HCT116 (cell line): ENCODE results near the gene NECAB3. TPM values are rescaled to one million over a fixed set of nuclear protein-coding genes. Genes with fewer than 3 reads are reported as not detected.

Experiments
- ATAC-seq: fragments of 200-7000 bp; cut with Tn5 transposase; 2 replicates; pipeline ENCODE4 v1.9.1; 2020; ENCODE audit warnings: mild to moderate bottlenecking, moderate library complexity
- BruUV-seq: library from RNA; stranded (reverse); fragments of 400-500 nt; replicated peaks from 2 replicates; lab custom pipeline; 2021; lab: Mats Ljungman, UMichigan
- CTCF ChIA-PET: fragments of 300-600 bp; sonication (Branson Sonifier 250); formaldehyde crosslinking; loops from one replicate; lab custom pipeline; 2021; ENCODE audit warnings: antibody characterized with exemption; lab: Charles Lee
- POLR2A ChIA-PET: fragments of 300-600, 350-600 bp; sonication (Branson Sonifier 250); formaldehyde crosslinking; loops from one replicate; lab custom pipeline; 2021; ENCODE audit warnings: antibody characterized with exemption; lab: Charles Lee
- RAD21 ChIA-PET, 2 experiments: fragments of 300-600 bp; sonication (Branson Sonifier 250); formaldehyde crosslinking; loops; one replicate each; lab custom pipeline; 2023; ENCODE audit warnings: low total read pairs in 2 of 2; ENCODE audit not compliant: uncharacterized antibody in 2 of 2, unreplicated experiment in 2 of 2, low non-redundant PET in 1 of 2; lab: Charles Lee
- DNase-seq: peaks from one replicate; pipeline ENCODE4 v3.0.0-alpha.2; 2010; ENCODE audit warnings: low read depth, low spot score
- H2AFZ ChIP-seq: fragments of 200-600 bp; shearing (Covaris generic), sonication (generic); 2 replicates; pipeline ENCODE4 v1.6.1; 2017; ENCODE audit warnings: low read depth, mixed run types, mixed read lengths, antibody characterized with exemption, low read length; ENCODE audit not compliant: poor library complexity, severe bottlenecking
- H3K27ac ChIP-seq: 2 replicates; pipeline ENCODE4 v1.5.1; 2012; ENCODE audit warnings: low read depth, low read length
- H3K27me3 ChIP-seq: fragments of 200-600 bp; sonication (generic); 2 replicates; pipeline ENCODE4 v1.6.1; 2016; ENCODE audit warnings: mixed run types, low read length, mixed read lengths; ENCODE audit not compliant: insufficient read depth
- H3K36me3 ChIP-seq, 2 experiments: fragments of 200-500 bp in 1 of 2; fragments of 200-600 bp in 1 of 2; sonication (Bioruptor generic) in 1 of 2; sonication (generic) in 1 of 2; 2 replicates each; pipeline versions ENCODE4 v1.5.1 to v1.6.1; 2014 to 2016; ENCODE audit warnings: low read length in 2 of 2, inconsistent platforms in 1 of 2, mixed read lengths in 1 of 2, mixed run types in 1 of 2; ENCODE audit not compliant: insufficient read depth in 2 of 2, control insufficient read depth in 1 of 2
- H3K4me1 ChIP-seq, 2 experiments: fragments of 200-600 bp in 1 of 2; sonication (generic) in 1 of 2; 2 replicates each; pipeline versions ENCODE4 v1.5.1 to v1.6.1; 2012 to 2017; ENCODE audit warnings: low read length in 2 of 2, inconsistent platforms in 1 of 2, mild to moderate bottlenecking in 1 of 2, mixed read lengths in 1 of 2, mixed run types in 1 of 2, moderate library complexity in 1 of 2; ENCODE audit not compliant: insufficient read depth in 2 of 2, control insufficient read depth in 1 of 2
- H3K4me2 ChIP-seq: fragments of 200-600 bp; sonication (generic); 2 replicates; pipeline ENCODE4 v1.6.1; 2017; ENCODE audit warnings: mixed run types, low read length, mixed read lengths
- H3K4me3 ChIP-seq, 2 experiments: fragments of 200-600 bp in 1 of 2; sonication (generic) in 1 of 2; replicated peaks in 1 of 2; 2 replicates each; pipeline ENCODE4 v1.5.1; 2011 to 2016; ENCODE audit warnings: low read length in 2 of 2, control low read depth in 1 of 2, low read depth in 1 of 2, mild to moderate bottlenecking in 1 of 2, mixed read lengths in 1 of 2, mixed run types in 1 of 2
- H3K79me2 ChIP-seq: fragments of 200-600 bp; sonication (generic); 2 replicates; pipeline ENCODE4 v1.6.1; 2017; ENCODE audit warnings: mild to moderate bottlenecking, mixed run types, low read length, moderate library complexity, mixed read lengths; ENCODE audit not compliant: insufficient read depth
- H3K9ac ChIP-seq: fragments of 200-600 bp; sonication (generic); 2 replicates; pipeline ENCODE4 v1.6.1; 2016; ENCODE audit warnings: low read length, mixed read lengths
- H3K9me2 ChIP-seq: fragments of 200-600 bp; sonication (generic), shearing (Covaris generic); 2 replicates; pipeline ENCODE4 v1.6.1; 2017; ENCODE audit warnings: mixed run types, mild to moderate bottlenecking, moderate library complexity; ENCODE audit not compliant: insufficient read depth
- H3K9me3 ChIP-seq, 2 experiments: fragments of 200-500 bp in 1 of 2; fragments of 200-600 bp in 1 of 2; sonication (Bioruptor generic) in 1 of 2; sonication (generic) in 1 of 2; 2 replicates each; pipeline ENCODE4 v1.6.1; 2014 to 2017; ENCODE audit warnings: low read length in 2 of 2, mixed read lengths in 2 of 2, inconsistent platforms in 1 of 2, low read depth in 1 of 2, mild to moderate bottlenecking in 1 of 2, mixed run types in 1 of 2, moderate library complexity in 1 of 2; ENCODE audit not compliant: control insufficient read depth in 1 of 2, insufficient read depth in 1 of 2
- H4K20me1 ChIP-seq: fragments of 200-600 bp; sonication (generic), shearing (Covaris generic); 2 replicates; pipeline ENCODE4 v1.6.1; 2017; ENCODE audit warnings: mixed run types, mild to moderate bottlenecking, moderate library complexity; ENCODE audit not compliant: insufficient read depth
- CBX3 ChIP-seq: IDR thresholded peaks from 2 replicates; pipeline ENCODE4 v1.6.1; 2012; ENCODE audit warnings: low read depth
- ELF1 ChIP-seq: IDR thresholded peaks from 2 replicates; pipeline ENCODE4 v1.6.1; 2012; ENCODE audit warnings: low read depth, borderline replicate concordance
- EZH2 ChIP-seq: fragments of 200-600 bp; sonication (generic); IDR thresholded peaks from 2 replicates; pipeline ENCODE4 v1.6.1; 2017; ENCODE audit warnings: antibody characterized with exemption, mixed run types
- EZH2phosphoT487 ChIP-seq: fragments of 200-600 bp; IDR thresholded peaks from 2 replicates; pipeline ENCODE4 v1.6.1; 2018; ENCODE audit warnings: antibody characterized with exemption, borderline replicate concordance
- FOSL1 ChIP-seq: IDR thresholded peaks from 2 replicates; pipeline ENCODE4 v1.6.1; 2012; ENCODE audit warnings: low read depth
- JUND ChIP-seq: IDR thresholded peaks from 2 replicates; pipeline ENCODE4 v1.6.1; 2012
- POLR2A ChIP-seq: IDR thresholded peaks from 2 replicates; pipeline ENCODE4 v1.7.0; 2011; ENCODE audit warnings: borderline replicate concordance; ENCODE audit not compliant: insufficient read depth, insufficient read length; ENCODE audit errors: extremely low read depth
- POLR2AphosphoS5 ChIP-seq: IDR thresholded peaks from 2 replicates; pipeline ENCODE4 v1.6.1; 2011; ENCODE audit warnings: mild to moderate bottlenecking, low read depth, low read length, moderate library complexity
- RAD21 ChIP-seq: IDR thresholded peaks from 2 replicates; pipeline ENCODE4 v1.6.1; 2012; ENCODE audit warnings: low read depth, mild to moderate bottlenecking
- SIN3A ChIP-seq: IDR thresholded peaks from 2 replicates; pipeline ENCODE4 v1.6.1; 2012; ENCODE audit warnings: low read depth
- SP1 ChIP-seq: IDR thresholded peaks from 2 replicates; pipeline ENCODE4 v1.6.1; 2012; ENCODE audit warnings: low read depth
- TCF7L2 ChIP-seq: IDR thresholded peaks from 2 replicates; pipeline ENCODE4 v1.7.0; 2011; ENCODE audit warnings: borderline replicate concordance, inconsistent platforms; ENCODE audit not compliant: insufficient read depth, insufficient read length; ENCODE audit errors: extremely low read depth
- YY1 ChIP-seq: IDR thresholded peaks from 2 replicates; pipeline ENCODE4 v1.6.1; 2011; ENCODE audit warnings: low read length, low read depth, moderate library complexity, mild to moderate bottlenecking; ENCODE audit not compliant: insufficient replicate concordance; ENCODE audit errors: extremely low read depth
- ZFX ChIP-seq: fragments of 450-650 bp; IDR thresholded peaks from 2 replicates; pipeline ENCODE4 v1.6.1; 2017
- ZNF274 ChIP-seq: fragments of 200-500 bp; sonication (Bioruptor generic); IDR thresholded peaks from 2 replicates; pipeline ENCODE4 v1.6.1; 2014; ENCODE audit warnings: mild to moderate bottlenecking, low read depth, low read length, inconsistent platforms
- intact Hi-C: fragments of 100-400 bp; cut with micrococcal nuclease; formaldehyde crosslinking; loops from 2 replicates; pipeline ENCODE4 v1.10.0; 2022
- total RNA-seq: library from RNA; stranded (reverse); gene quantifications from one replicate; pipeline ENCODE4 v1.2.1, GENCODE V29; 2021; ENCODE audit not compliant: unreplicated experiment
- TF ChIP-seq, protein P1 (sequence below): IDR thresholded peaks from 2 replicates; pipeline ENCODE4 v1.6.1; 2012; ENCODE audit warnings: low read depth
- TF ChIP-seq, protein P2 (sequence below): IDR thresholded peaks from 2 replicates; pipeline ENCODE4 v1.6.1; 2012
- TF ChIP-seq, protein P3 (sequence below), 3 experiments: fragments of 200-600 bp in 1 of 3; sonication (generic) in 1 of 3; IDR thresholded peaks in 2 of 3; conservative IDR thresholded peaks in 1 of 3; 2 replicates each; pipeline ENCODE4 v1.5.1; 2012 to 2017; ENCODE audit warnings: low read depth in 2 of 3, low read length in 2 of 3, antibody characterized with exemption in 1 of 3, borderline replicate concordance in 1 of 3, control low read depth in 1 of 3, mild to moderate bottlenecking in 1 of 3, mixed read lengths in 1 of 3, mixed run types in 1 of 3, moderate library complexity in 1 of 3; ENCODE audit not compliant: insufficient read depth in 1 of 3
- TF ChIP-seq, protein P4 (sequence below): IDR thresholded peaks from 2 replicates; pipeline ENCODE4 v1.6.1; 2011; ENCODE audit warnings: mild to moderate bottlenecking, low read length, moderate library complexity; ENCODE audit not compliant: insufficient replicate concordance; ENCODE audit errors: extremely low read depth

The NECAB3 gene
- total RNA-seq, 1 experiment from 2014 or later: 48.1 TPM

DNA sequence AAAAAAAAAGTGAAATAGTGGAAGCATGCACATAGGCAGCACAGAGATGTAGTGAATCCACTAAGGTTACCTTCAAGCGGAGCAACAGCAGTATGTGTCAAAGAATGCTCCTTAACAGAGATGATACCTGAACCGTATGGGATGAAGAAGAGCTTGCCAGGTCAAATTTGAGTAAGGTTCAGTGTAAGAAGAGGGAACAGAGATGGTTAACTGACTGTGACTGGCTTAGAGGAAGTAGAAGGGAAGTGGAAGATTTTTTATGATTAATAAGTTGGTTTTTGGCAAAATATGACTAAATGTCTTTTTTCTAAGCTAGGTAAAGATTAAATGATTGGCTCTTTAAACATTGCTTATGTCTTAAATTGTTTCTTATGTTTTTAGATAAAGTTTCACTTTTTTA, 64.7 kb downstream of the NECAB3 start:
- POLR2A ChIA-PET: interaction anchor here (0.6 kb wide), 1 partner anchor 639 kb away, joined by 3 read pairs; no protein-coding TSS in a partner anchor
- RAD21 ChIA-PET: no interaction called here
- no peak overlapping the region for H3K9ac ChIP-seq
- CTCF ChIA-PET: no interaction called here
- H3K4me1 ChIP-seq: no peaks in the 10 kb centered on the region
- no peak overlapping the region for H3K4me3 ChIP-seq
- BruUV-seq: no TSS peak
- intact Hi-C loops: no loop called here
- no peak overlapping the region for H2AFZ ChIP-seq
- H3K9me2 ChIP-seq: no peaks in the 10 kb centered on the region
- no peaks in the 10 kb centered on the region for H3K79me2 ChIP-seq
- H3K27me3 ChIP-seq: no peaks in the 10 kb centered on the region
- no peak overlapping the region for H3K27ac ChIP-seq
- peaks cover 2 to 7% of the 10 kb centered on the region in 2 experiments; a peak in 2 of 4 replicates for H3K36me3 ChIP-seq
- no peaks in the 10 kb centered on the region for H4K20me1 ChIP-seq
- H3K4me2 ChIP-seq: no peak overlapping the region
- no peak for DNase-seq
- ATAC-seq: no peak
- TF ChIP-seq, protein P1, sequence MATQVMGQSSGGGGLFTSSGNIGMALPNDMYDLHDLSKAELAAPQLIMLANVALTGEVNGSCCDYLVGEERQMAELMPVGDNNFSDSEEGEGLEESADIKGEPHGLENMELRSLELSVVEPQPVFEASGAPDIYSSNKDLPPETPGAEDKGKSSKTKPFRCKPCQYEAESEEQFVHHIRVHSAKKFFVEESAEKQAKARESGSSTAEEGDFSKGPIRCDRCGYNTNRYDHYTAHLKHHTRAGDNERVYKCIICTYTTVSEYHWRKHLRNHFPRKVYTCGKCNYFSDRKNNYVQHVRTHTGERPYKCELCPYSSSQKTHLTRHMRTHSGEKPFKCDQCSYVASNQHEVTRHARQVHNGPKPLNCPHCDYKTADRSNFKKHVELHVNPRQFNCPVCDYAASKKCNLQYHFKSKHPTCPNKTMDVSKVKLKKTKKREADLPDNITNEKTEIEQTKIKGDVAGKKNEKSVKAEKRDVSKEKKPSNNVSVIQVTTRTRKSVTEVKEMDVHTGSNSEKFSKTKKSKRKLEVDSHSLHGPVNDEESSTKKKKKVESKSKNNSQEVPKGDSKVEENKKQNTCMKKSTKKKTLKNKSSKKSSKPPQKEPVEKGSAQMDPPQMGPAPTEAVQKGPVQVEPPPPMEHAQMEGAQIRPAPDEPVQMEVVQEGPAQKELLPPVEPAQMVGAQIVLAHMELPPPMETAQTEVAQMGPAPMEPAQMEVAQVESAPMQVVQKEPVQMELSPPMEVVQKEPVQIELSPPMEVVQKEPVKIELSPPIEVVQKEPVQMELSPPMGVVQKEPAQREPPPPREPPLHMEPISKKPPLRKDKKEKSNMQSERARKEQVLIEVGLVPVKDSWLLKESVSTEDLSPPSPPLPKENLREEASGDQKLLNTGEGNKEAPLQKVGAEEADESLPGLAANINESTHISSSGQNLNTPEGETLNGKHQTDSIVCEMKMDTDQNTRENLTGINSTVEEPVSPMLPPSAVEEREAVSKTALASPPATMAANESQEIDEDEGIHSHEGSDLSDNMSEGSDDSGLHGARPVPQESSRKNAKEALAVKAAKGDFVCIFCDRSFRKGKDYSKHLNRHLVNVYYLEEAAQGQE: no peak
- TF ChIP-seq, protein P2, sequence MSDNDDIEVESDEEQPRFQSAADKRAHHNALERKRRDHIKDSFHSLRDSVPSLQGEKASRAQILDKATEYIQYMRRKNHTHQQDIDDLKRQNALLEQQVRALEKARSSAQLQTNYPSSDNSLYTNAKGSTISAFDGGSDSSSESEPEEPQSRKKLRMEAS: no peak
- TF ChIP-seq EZH2phosphoT487: no peak
- TF ChIP-seq, protein P3, sequence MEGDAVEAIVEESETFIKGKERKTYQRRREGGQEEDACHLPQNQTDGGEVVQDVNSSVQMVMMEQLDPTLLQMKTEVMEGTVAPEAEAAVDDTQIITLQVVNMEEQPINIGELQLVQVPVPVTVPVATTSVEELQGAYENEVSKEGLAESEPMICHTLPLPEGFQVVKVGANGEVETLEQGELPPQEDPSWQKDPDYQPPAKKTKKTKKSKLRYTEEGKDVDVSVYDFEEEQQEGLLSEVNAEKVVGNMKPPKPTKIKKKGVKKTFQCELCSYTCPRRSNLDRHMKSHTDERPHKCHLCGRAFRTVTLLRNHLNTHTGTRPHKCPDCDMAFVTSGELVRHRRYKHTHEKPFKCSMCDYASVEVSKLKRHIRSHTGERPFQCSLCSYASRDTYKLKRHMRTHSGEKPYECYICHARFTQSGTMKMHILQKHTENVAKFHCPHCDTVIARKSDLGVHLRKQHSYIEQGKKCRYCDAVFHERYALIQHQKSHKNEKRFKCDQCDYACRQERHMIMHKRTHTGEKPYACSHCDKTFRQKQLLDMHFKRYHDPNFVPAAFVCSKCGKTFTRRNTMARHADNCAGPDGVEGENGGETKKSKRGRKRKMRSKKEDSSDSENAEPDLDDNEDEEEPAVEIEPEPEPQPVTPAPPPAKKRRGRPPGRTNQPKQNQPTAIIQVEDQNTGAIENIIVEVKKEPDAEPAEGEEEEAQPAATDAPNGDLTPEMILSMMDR (IDR thresholded peaks at IDR 0.05 in 2 of 3, conservative IDR thresholded peaks at IDR 0.05 in 1 of 3; ENCODE audit: borderline replicate concordance in 1 of 3, insufficient read depth in 1 of 3, low read depth in 2 of 3, low read length in 2 of 3): no peak
- no peak for TF ChIP-seq SIN3A
- no peak for TF ChIP-seq POLR2AphosphoS5
- TF ChIP-seq JUND: no peak
- TF ChIP-seq POLR2A: no peak
- TF ChIP-seq CBX3: no peak
- TF ChIP-seq ZFX: no peak
- TF ChIP-seq ELF1: no peak
- TF ChIP-seq, protein P4, sequence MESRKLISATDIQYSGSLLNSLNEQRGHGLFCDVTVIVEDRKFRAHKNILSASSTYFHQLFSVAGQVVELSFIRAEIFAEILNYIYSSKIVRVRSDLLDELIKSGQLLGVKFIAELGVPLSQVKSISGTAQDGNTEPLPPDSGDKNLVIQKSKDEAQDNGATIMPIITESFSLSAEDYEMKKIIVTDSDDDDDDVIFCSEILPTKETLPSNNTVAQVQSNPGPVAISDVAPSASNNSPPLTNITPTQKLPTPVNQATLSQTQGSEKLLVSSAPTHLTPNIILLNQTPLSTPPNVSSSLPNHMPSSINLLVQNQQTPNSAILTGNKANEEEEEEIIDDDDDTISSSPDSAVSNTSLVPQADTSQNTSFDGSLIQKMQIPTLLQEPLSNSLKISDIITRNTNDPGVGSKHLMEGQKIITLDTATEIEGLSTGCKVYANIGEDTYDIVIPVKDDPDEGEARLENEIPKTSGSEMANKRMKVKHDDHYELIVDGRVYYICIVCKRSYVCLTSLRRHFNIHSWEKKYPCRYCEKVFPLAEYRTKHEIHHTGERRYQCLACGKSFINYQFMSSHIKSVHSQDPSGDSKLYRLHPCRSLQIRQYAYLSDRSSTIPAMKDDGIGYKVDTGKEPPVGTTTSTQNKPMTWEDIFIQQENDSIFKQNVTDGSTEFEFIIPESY: no peak
- TF ChIP-seq TCF7L2: no peak
- TF ChIP-seq RAD21: no peak
- no peak for TF ChIP-seq EZH2
- no peak for TF ChIP-seq SP1
- no peak for TF ChIP-seq YY1
- no peak for TF ChIP-seq FOSL1
- no peak for TF ChIP-seq ZNF274
- no peaks in the 10 kb centered on the region for H3K9me3 ChIP-seq
